Activated T-cell treated with anti-CD3 and anti-CD28 coated beads, Interleukin-2, amount 50 U/mL, for 72 hours (primary cell): Measurements from ENCODE around the gene AAK1. TPM values are rescaled to one million over a fixed set of nuclear protein-coding genes. Genes with fewer than 3 reads are reported as not detected.

Source experiments
- ATAC-seq, 2 donors: fragments of 150-1000 bp; cut with Tn5 transposase; replicated peaks in 1 of 2; 2 replicates each; pipeline ENCODE4 v1.10.0; 2021; ENCODE audit warnings: moderate library complexity in 2 of 2, mild to moderate bottlenecking in 1 of 2
- DNase-seq, 2 donors: peaks; one replicate each; pipeline ENCODE4 v3.0.0; 2021 to 2022; ENCODE audit warnings: mixed read lengths in 1 of 2
- H3K27ac Mint-ChIP-seq: one replicate; pipeline ENCODE4 v1.8.0; 2022; ENCODE audit warnings: mild to moderate bottlenecking, moderate library complexity, mixed read lengths
- H3K27me3 Mint-ChIP-seq: one replicate; pipeline ENCODE4 v1.8.0; 2022; ENCODE audit warnings: low read depth, mixed read lengths
- H3K36me3 Mint-ChIP-seq, 2 donors: one replicate each; pipeline ENCODE4 v1.8.0; 2022; ENCODE audit warnings: mixed read lengths in 2 of 2, mild to moderate bottlenecking in 1 of 2; ENCODE audit not compliant: insufficient read depth in 2 of 2
- H3K4me1 Mint-ChIP-seq: one replicate; pipeline ENCODE4 v1.8.0; 2022; ENCODE audit warnings: low read depth, mixed read lengths
- H3K4me3 Mint-ChIP-seq, 2 donors: one replicate each; pipeline ENCODE4 v1.8.0; 2022; ENCODE audit warnings: mild to moderate bottlenecking in 2 of 2, mixed read lengths in 2 of 2, moderate library complexity in 2 of 2
- H3K9me3 Mint-ChIP-seq, 2 donors: one replicate each; pipeline ENCODE4 v1.8.0; 2022; ENCODE audit warnings: mixed read lengths in 2 of 2
- total RNA-seq, 2 donors: library from RNA; stranded (reverse); gene quantifications; one replicate each; pipeline ENCODE4 v1.2.3, GENCODE V29; 2022

Gene AAK1
- total RNA-seq, 2 donors from 2014 or later: 134 to 137 TPM

GRCh38 chr2:69518841-69519240 is 124.7 kb downstream of the AAK1 start:
- H3K4me1 Mint-ChIP-seq: no peaks in the 10 kb centered on the region
- no peak overlapping the region for H3K4me3 Mint-ChIP-seq
- ATAC-seq (no peak), DNase-seq (no peak)
- H3K27me3 Mint-ChIP-seq: no peaks in the 10 kb centered on the region
- H3K36me3 Mint-ChIP-seq: peaks cover 8 to 39% of the 10 kb centered on the region in 2 donors
- H3K9me3 Mint-ChIP-seq: no peaks in the 10 kb centered on the region
- peak overlapping the region; percentile 82 for H3K27ac Mint-ChIP-seq

- H3K27me3 Mint-ChIP-seq: no peaks in the 10 kb centered on the region
- no peak overlapping the region for H3K4me3 Mint-ChIP-seq
- ATAC-seq (no peak), DNase-seq (no peak)
- H3K36me3 Mint-ChIP-seq: peaks cover 13 to 41% of the 10 kb centered on the region in 2 donors
- no peaks in the 10 kb centered on the region for H3K9me3 Mint-ChIP-seq
- no peaks in the 10 kb centered on the region for H3K4me1 Mint-ChIP-seq
- H3K27ac Mint-ChIP-seq: peak overlapping the region; percentile 12
Observed at GRCh38 chr2:69517410-69517809, 126.1 kb downstream of the AAK1 start.

GRCh38 chr2:69514819-69515218 is 128.7 kb downstream of the AAK1 start:
- no peaks in the 10 kb centered on the region for H3K4me1 Mint-ChIP-seq
- DNase-seq: no peak
- H3K4me3 Mint-ChIP-seq: no peak overlapping the region
- H3K36me3 Mint-ChIP-seq: peaks cover 20 to 52% of the 10 kb centered on the region in 2 donors
- peak overlapping the region; percentile 3 for H3K27ac Mint-ChIP-seq
- H3K27me3 Mint-ChIP-seq: no peaks in the 10 kb centered on the region
- H3K9me3 Mint-ChIP-seq: peaks cover 0 to 2% of the 10 kb centered on the region in 2 donors
- ATAC-seq: no peak

- DNase-seq (no peak), ATAC-seq (no peak)
- H3K9me3 Mint-ChIP-seq: peaks cover 0 to 2% of the 10 kb centered on the region in 2 donors
- no peak overlapping the region for H3K4me3 Mint-ChIP-seq
- H3K27ac Mint-ChIP-seq: peak overlapping the region; percentile 3
- peaks cover 4% of the 10 kb centered on the region for H3K4me1 Mint-ChIP-seq
- peaks cover 20 to 51% of the 10 kb centered on the region in 2 donors for H3K36me3 Mint-ChIP-seq
- no peaks in the 10 kb centered on the region for H3K27me3 Mint-ChIP-seq
Observed at GRCh38 chr2:69514406-69514805, 129.1 kb downstream of the AAK1 start.

- Mint-ChIP-seq H3K36me3 (peaks cover 29 to 58% of the 10 kb centered on the region in 2 donors), H3K4me3 (no peak overlapping the region), H3K27ac (no peak overlapping the region), H3K9me3 (peaks cover 0 to 2% of the 10 kb centered on the region in 2 donors), H3K27me3 (no peaks in the 10 kb centered on the region), H3K4me1 (peaks cover 23% of the 10 kb centered on the region)
- ATAC-seq (no peak), DNase-seq (no peak)
Observed at GRCh38 chr2:69512446-69512845, 131.1 kb downstream of the AAK1 start.

GRCh38 chr2:69510204-69510603 is 133.3 kb downstream of the AAK1 start:
- peaks cover 31% of the 10 kb centered on the region for H3K4me1 Mint-ChIP-seq
- ATAC-seq (no peak), DNase-seq (no peak)
- H3K4me3 Mint-ChIP-seq: no peak overlapping the region
- H3K9me3 Mint-ChIP-seq: peaks cover 0 to 2% of the 10 kb centered on the region in 2 donors
- H3K36me3 Mint-ChIP-seq: peaks cover 42 to 63% of the 10 kb centered on the region in 2 donors
- H3K27me3 Mint-ChIP-seq: no peaks in the 10 kb centered on the region
- no peak overlapping the region for H3K27ac Mint-ChIP-seq

GRCh38 chr2:69509750-69510140 is 133.8 kb downstream of the AAK1 start:
- peaks cover 0 to 2% of the 10 kb centered on the region in 2 donors for H3K9me3 Mint-ChIP-seq
- H3K27ac Mint-ChIP-seq: peak overlapping the region; percentile 24
- ATAC-seq (no peak), DNase-seq (no peak)
- H3K36me3 Mint-ChIP-seq: peaks cover 42 to 63% of the 10 kb centered on the region in 2 donors
- no peak overlapping the region for H3K4me3 Mint-ChIP-seq
- peaks cover 31% of the 10 kb centered on the region for H3K4me1 Mint-ChIP-seq
- no peaks in the 10 kb centered on the region for H3K27me3 Mint-ChIP-seq

- DNase-seq (no peak), ATAC-seq (no peak)
- no peak overlapping the region for H3K4me3 Mint-ChIP-seq
- no peaks in the 10 kb centered on the region for H3K27me3 Mint-ChIP-seq
- peaks cover 31% of the 10 kb centered on the region for H3K4me1 Mint-ChIP-seq
- peaks cover 0 to 2% of the 10 kb centered on the region in 2 donors for H3K9me3 Mint-ChIP-seq
- H3K36me3 Mint-ChIP-seq: peaks cover 37 to 58% of the 10 kb centered on the region in 2 donors
- H3K27ac Mint-ChIP-seq: peak overlapping the region; percentile 24
Observed at GRCh38 chr2:69509011-69509749, 134.4 kb downstream of the AAK1 start.

GRCh38 chr2:69505710-69506109 is 137.8 kb downstream of the AAK1 start:
- no peak for DNase-seq
- Mint-ChIP-seq H3K9me3 (peaks cover 0 to 2% of the 10 kb centered on the region in 2 donors), H3K27ac (peak overlapping the region; percentile 36), H3K36me3 (peaks cover 26 to 44% of the 10 kb centered on the region in 2 donors), H3K4me3 (peak overlapping the region in 1 of 2 donors; percentile 38), H3K27me3 (no peaks in the 10 kb centered on the region), H3K4me1 (peaks cover 36% of the 10 kb centered on the region)
- ATAC-seq: peak in 1 of 2 donors; percentile 50

GRCh38 chr2:69501301-69501700 is 142.2 kb downstream of the AAK1 start:
- Mint-ChIP-seq H3K27ac (no peak overlapping the region), H3K36me3 (peaks cover 7 to 20% of the 10 kb centered on the region in 2 donors), H3K4me3 (no peak overlapping the region), H3K9me3 (no peaks in the 10 kb centered on the region), H3K4me1 (peaks cover 25% of the 10 kb centered on the region), H3K27me3 (no peaks in the 10 kb centered on the region)
- DNase-seq: no peak
- no peak for ATAC-seq

GRCh38 chr2:69499966-69500365 is 143.6 kb downstream of the AAK1 start:
- Mint-ChIP-seq H3K4me3 (peak overlapping the region; percentile 62 to 87), H3K27me3 (no peaks in the 10 kb centered on the region), H3K4me1 (peaks cover 25% of the 10 kb centered on the region), H3K27ac (peak overlapping the region; percentile 96), H3K9me3 (no peaks in the 10 kb centered on the region), H3K36me3 (peaks cover 0 to 15% of the 10 kb centered on the region in 2 donors)
- DNase-seq (no peak), ATAC-seq (no peak)

- Mint-ChIP-seq H3K27me3 (no peaks in the 10 kb centered on the region), H3K36me3 (peaks cover 0 to 15% of the 10 kb centered on the region in 2 donors), H3K27ac (peak overlapping the region; percentile 96), H3K4me1 (peaks cover 25% of the 10 kb centered on the region), H3K4me3 (peak overlapping the region; percentile 0 to 2), H3K9me3 (no peaks in the 10 kb centered on the region)
- DNase-seq (no peak), ATAC-seq (peak in 1 of 2 donors; percentile 32)
Observed at GRCh38 chr2:69499242-69499641, 144.3 kb downstream of the AAK1 start.

- ATAC-seq (no peak), DNase-seq (no peak)
- Mint-ChIP-seq H3K9me3 (no peaks in the 10 kb centered on the region), H3K4me1 (peaks cover 48% of the 10 kb centered on the region), H3K36me3 (peaks cover 0 to 11% of the 10 kb centered on the region in 2 donors), H3K4me3 (no peak overlapping the region), H3K27me3 (no peaks in the 10 kb centered on the region), H3K27ac (peak overlapping the region; percentile 30)
Observed at GRCh38 chr2:69495861-69496260, 147.7 kb downstream of the AAK1 start.

GRCh38 chr2:69495008-69495407 is 148.5 kb downstream of the AAK1 start:
- Mint-ChIP-seq H3K9me3 (no peaks in the 10 kb centered on the region), H3K36me3 (peaks cover 0 to 12% of the 10 kb centered on the region in 2 donors), H3K4me1 (peaks cover 48% of the 10 kb centered on the region), H3K27me3 (no peaks in the 10 kb centered on the region), H3K27ac (no peak overlapping the region), H3K4me3 (no peak overlapping the region)
- DNase-seq (no peak), ATAC-seq (no peak)
